Liver (tissue), 3 donors: ENCODE results near the gene AMT.

Experiments used
- ATF3 ChIP-seq: IDR thresholded peaks from 2 replicates; pipeline ENCODE4 v1.6.1; 2016; ENCODE audit warnings: antibody characterized with exemption
- CTCF ChIP-seq: fragments of 150-350 bp; IDR thresholded peaks from 2 replicates; pipeline ENCODE4 v1.5.1; 2017; ENCODE audit warnings: improper control_type of control experiment, low read depth, low read length; ENCODE audit not compliant: missing input control
- EGR1 ChIP-seq, 2 donors: IDR thresholded peaks; 2 replicates each; pipeline ENCODE4 v1.6.1; 2016 to 2018; ENCODE audit warnings: antibody characterized with exemption in 2 of 2, low read depth in 2 of 2
- GABPA ChIP-seq, 2 donors: IDR thresholded peaks in 1 of 2; conservative IDR thresholded peaks in 1 of 2; 2 replicates each; pipeline ENCODE4 v1.6.1; 2016; ENCODE audit warnings: antibody characterized with exemption in 2 of 2, mild to moderate bottlenecking in 1 of 2, moderate library complexity in 1 of 2
- HNF4G ChIP-seq: IDR thresholded peaks from 2 replicates; pipeline ENCODE4 v1.6.1; 2016; ENCODE audit warnings: antibody characterized with exemption
- JUND ChIP-seq, 2 donors: IDR thresholded peaks; 2 replicates each; pipeline ENCODE4 v1.6.1; 2016; ENCODE audit warnings: antibody characterized with exemption in 2 of 2
- MAX ChIP-seq: IDR thresholded peaks from 2 replicates; pipeline ENCODE4 v1.6.1; 2016; ENCODE audit warnings: antibody characterized with exemption
- RAD21 ChIP-seq, 2 donors: IDR thresholded peaks; 2 replicates each; pipeline ENCODE4 v1.6.1; 2016; ENCODE audit warnings: antibody characterized with exemption in 2 of 2, mild to moderate bottlenecking in 2 of 2
- REST ChIP-seq: IDR thresholded peaks from 2 replicates; pipeline ENCODE4 v1.6.1; 2016; ENCODE audit warnings: antibody characterized with exemption, mild to moderate bottlenecking
- RXRA ChIP-seq, 2 donors: IDR thresholded peaks; 2 replicates each; pipeline ENCODE4 v1.6.1; 2017 to 2018; ENCODE audit warnings: antibody characterized with exemption in 2 of 2, mild to moderate bottlenecking in 1 of 2
- SP1 ChIP-seq: IDR thresholded peaks from 2 replicates; pipeline ENCODE4 v1.6.1; 2018; ENCODE audit warnings: antibody characterized with exemption, mild to moderate bottlenecking
- TAF1 ChIP-seq: conservative IDR thresholded peaks from 2 replicates; pipeline ENCODE4 v1.6.1; 2016; ENCODE audit warnings: antibody characterized with exemption, mild to moderate bottlenecking
- YY1 ChIP-seq: IDR thresholded peaks from 2 replicates; pipeline ENCODE4 v1.6.1; 2016; ENCODE audit warnings: antibody characterized with exemption, mild to moderate bottlenecking
- ZBTB33 ChIP-seq: IDR thresholded peaks from 2 replicates; pipeline ENCODE4 v1.6.1; 2016; ENCODE audit warnings: antibody characterized with exemption
- donor health status: healthy.
- donor health status: healthy.

- TF ChIP-seq CTCF (no peak), REST (no peak), TAF1 (no peak), JUND (IDR thresholded peaks at IDR 0.05) (no peak), SP1 (no peak), MAX (no peak), ATF3 (no peak), GABPA (IDR thresholded peaks at IDR 0.05 in 1 of 2, conservative IDR thresholded peaks at IDR 0.05 in 1 of 2) (no peak), ZBTB33 (no peak), RXRA (IDR thresholded peaks at IDR 0.05) (no peak), RAD21 (IDR thresholded peaks at IDR 0.05) (no peak), YY1 (no peak), EGR1 (IDR thresholded peaks at IDR 0.05; ENCODE audit: low read depth in 2 of 2) (no peak), HNF4G (no peak)
Observed at GRCh38 chr3:49383387-49383786, 38.9 kb downstream of the AMT start.
